Gastroesophageal sphincter (tissue), 4 donors: ENCODE data around the gene STX7. TPM values are rescaled to one million over a fixed set of nuclear protein-coding genes. Genes with fewer than 3 reads are reported as not detected.

ENCODE experiments used
- ATAC-seq: fragments of 150-250 bp; one replicate; pipeline ENCODE4 v1.9.1; 2016; ENCODE audit warnings: mild to moderate bottlenecking, moderate library complexity
- H3K27ac ChIP-seq, 4 donors: fragments of 200-600 bp; sonication (generic) in 3 of 4; 1 replicate in 3 of 4; 2 replicates in 1 of 4; pipeline ENCODE4 v1.5.1; 2016 to 2019
- H3K27me3 ChIP-seq: fragments of 200-600 bp; sonication (generic); one replicate; pipeline ENCODE4 v1.5.1; 2019
- H3K36me3 ChIP-seq, 2 donors: fragments of 200-600 bp; sonication (generic); one replicate each; pipeline ENCODE4 v1.5.1; 2019; ENCODE audit warnings: control low read depth in 1 of 2
- H3K4me1 ChIP-seq, 3 donors: fragments of 200-600 bp; sonication (generic); 1 replicate in 2 of 3; 2 replicates in 1 of 3; pipeline ENCODE4 v1.5.1; 2016 to 2019; ENCODE audit warnings: control low read depth in 2 of 3
- H3K4me3 ChIP-seq, 2 donors: fragments of 200-600 bp; sonication (generic); one replicate each; pipeline ENCODE4 v1.5.1; 2019; ENCODE audit warnings: mild to moderate bottlenecking in 1 of 2, moderate library complexity in 1 of 2
- H3K9me3 ChIP-seq, 3 donors: fragments of 200-600 bp; sonication (generic); one replicate each; pipeline ENCODE4 v1.5.1; 2017 to 2019; ENCODE audit warnings: control low read depth in 2 of 3
- EP300 ChIP-seq: sonication (generic); formaldehyde crosslinking; IDR thresholded peaks from one replicate; pipeline ENCODE4 v1.6.1; 2017; ENCODE audit warnings: antibody characterized with exemption, mild to moderate bottlenecking
- POLR2A ChIP-seq, 2 donors: fragments of 450-650 bp; IDR thresholded peaks; one replicate each; pipeline ENCODE4 v1.6.1; 2017; ENCODE audit warnings: antibody characterized with exemption in 2 of 2, mild to moderate bottlenecking in 2 of 2, moderate library complexity in 1 of 2
- POLR2AphosphoS5 ChIP-seq: sonication (generic); formaldehyde crosslinking; IDR thresholded peaks from one replicate; pipeline ENCODE4 v1.6.1; 2017; ENCODE audit warnings: antibody characterized with exemption
- WGBS, 2 donors: methylation state at CpG; one replicate each; pipeline ENCODE4 v1.1.5; 2018; ENCODE audit warnings: low coverage in 1 of 2; 5-methylcytosine and 5-hydroxymethylcytosine counted together
- small RNA-seq, 4 donors: library from RNA; depleted of rRNA; stranded (forward); fragments of <200 nt; gene quantifications; one replicate each; pipeline ENCODE3, GENCODE V24; 2016
- total RNA-seq, 4 donors: library from RNA; depleted of rRNA; stranded (reverse); fragments of >200 nt; gene quantifications; one replicate each; pipeline ENCODE4 v1.1.0, GENCODE V29; 2016
- TF ChIP-seq, protein P1 (sequence below), 4 experiments: fragments of 200-600 bp in 2 of 4; fragments of 450-650 bp in 2 of 4; sonication (generic) in 1 of 4; IDR thresholded peaks; one replicate each; pipeline ENCODE4 v1.5.1; 2017 to 2019; ENCODE audit warnings: antibody characterized with exemption in 4 of 4, mild to moderate bottlenecking in 2 of 4, moderate library complexity in 2 of 4

The STX7 gene
- total RNA-seq, 4 donors from 2014 or later: 59.5 to 102 (median 65.3) TPM

DNA sequence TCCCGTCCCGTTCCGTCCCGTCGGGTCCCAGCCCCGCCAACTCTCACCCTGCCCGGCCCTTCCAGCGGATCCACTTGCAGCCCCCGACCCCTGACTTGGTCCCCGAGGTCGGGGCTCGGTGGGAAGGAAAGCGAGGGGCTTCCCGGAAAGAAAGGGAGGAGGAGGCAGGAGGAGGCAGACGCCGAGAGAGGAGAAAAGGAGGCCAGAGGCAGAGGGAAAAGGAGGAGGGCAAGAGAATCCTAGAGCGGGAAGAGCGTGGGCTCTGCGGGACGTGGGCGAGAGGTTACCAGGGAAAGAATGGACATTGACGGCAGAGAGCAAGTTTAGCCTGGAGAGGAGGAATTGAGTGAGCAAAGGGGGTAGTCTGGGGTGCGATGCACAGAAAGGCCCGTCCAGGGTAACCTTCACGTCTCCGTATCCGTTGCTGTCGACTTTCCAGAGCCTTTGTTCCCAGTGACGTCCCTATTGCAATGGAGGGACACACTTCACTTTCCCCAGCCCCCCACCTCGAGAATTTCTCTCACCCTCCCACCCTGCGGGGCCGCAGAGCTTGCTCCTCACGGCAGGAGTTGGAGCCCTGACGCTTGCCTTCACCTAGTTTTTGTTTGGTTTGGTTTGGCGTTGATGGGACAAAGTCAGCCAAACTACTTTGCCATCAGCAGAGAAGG, 111.2 kb downstream of the STX7 start:
- Histone ChIP-seq H3K27ac (peak overlapping the region in 3 of 4 donors; percentile 66 to 85 (median 83)), H3K36me3 (no peaks in the 10 kb centered on the region), H3K9me3 (no peaks in the 10 kb centered on the region), H3K4me3 (peak overlapping the region; percentile 72 to 79), H3K27me3 (peaks cover 20% of the 10 kb centered on the region), H3K4me1 (peaks cover 0 to 42% (median 7%) of the 10 kb centered on the region in 3 donors)
- ATAC-seq: no peak
- TF ChIP-seq, protein P1, sequence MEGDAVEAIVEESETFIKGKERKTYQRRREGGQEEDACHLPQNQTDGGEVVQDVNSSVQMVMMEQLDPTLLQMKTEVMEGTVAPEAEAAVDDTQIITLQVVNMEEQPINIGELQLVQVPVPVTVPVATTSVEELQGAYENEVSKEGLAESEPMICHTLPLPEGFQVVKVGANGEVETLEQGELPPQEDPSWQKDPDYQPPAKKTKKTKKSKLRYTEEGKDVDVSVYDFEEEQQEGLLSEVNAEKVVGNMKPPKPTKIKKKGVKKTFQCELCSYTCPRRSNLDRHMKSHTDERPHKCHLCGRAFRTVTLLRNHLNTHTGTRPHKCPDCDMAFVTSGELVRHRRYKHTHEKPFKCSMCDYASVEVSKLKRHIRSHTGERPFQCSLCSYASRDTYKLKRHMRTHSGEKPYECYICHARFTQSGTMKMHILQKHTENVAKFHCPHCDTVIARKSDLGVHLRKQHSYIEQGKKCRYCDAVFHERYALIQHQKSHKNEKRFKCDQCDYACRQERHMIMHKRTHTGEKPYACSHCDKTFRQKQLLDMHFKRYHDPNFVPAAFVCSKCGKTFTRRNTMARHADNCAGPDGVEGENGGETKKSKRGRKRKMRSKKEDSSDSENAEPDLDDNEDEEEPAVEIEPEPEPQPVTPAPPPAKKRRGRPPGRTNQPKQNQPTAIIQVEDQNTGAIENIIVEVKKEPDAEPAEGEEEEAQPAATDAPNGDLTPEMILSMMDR (IDR thresholded peaks at IDR 0.05): no peak
- TF ChIP-seq POLR2AphosphoS5 (no peak), EP300 (no peak), POLR2A (IDR thresholded peaks at IDR 0.05) (no peak)
- WGBS, 2 donors: 9 to 13% methylated on average over 9 to 12 of the region's 35 CpGs

DNA sequence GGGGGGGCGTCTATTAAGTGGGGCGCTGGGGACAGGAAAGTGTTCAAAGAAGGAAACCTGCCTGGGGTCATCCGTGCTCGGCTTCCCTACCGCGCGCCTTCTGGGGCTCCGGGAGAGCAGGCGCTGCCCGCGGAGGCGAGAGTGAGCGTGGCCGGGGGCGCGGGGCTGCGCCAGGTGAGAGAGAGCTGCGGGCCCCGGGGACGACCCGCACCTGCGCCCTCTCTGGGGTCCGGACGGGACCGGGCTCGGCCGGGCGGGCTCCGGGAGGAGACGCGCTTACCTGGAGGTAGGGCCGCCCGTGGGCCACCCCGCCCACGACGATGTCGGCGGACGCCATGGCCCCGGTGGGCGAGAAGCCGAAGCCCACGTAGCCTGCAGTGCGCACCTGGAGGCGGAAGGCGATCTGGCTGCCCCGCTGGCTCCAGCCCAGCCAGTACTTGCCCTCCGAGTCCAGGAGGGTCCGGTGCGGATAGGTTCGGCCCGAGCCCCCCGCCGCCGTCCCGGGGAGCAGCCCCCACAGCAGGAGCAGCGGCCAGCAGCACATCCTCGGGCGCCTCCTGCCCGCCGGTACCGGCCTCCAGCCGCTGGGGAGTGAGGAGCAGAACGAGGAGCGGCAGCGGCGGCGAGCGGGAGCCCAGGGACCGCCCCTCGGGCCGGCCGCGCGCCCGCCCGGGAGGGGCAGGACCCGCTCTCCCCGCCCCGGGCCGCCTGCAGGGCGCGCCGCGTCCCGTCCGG, 111.9 kb downstream of the STX7 start, which contains the start of gene MOXD1:
Gene MOXD1, minus strand, starts transcription at position 593 of the 735 bp plus-strand sequence. Its CDS starts 49 bp downstream, at position 544.
- TF ChIP-seq POLR2A (IDR thresholded peaks at IDR 0.05) (peak; percentile 47 to 73), EP300 (no peak), POLR2AphosphoS5 (no peak)
- TF ChIP-seq, protein P1 (IDR thresholded peaks at IDR 0.05): peak in 2 of 4 experiments; percentile 37 to 43
- H3K27ac ChIP-seq: peak within 1 kb of the TSS; percentile 10 to 85 (median 74)

DNA sequence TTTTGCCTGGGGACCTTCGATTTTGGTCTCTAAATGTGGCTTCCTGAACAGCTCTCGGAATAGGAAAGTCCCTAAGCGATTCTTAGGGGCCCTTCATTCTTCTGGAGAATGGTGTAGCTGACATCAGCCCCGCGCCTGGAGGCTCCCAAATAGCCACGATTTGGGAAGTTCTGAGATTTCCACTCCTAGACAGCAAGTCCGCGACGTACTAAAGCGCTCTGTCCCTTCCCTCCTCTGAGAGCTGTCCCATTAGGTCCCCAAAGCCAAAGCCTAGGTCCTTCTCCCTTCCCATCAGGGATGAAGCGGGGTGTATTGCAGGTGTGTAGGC, 112.4 kb downstream of the STX7 start:
- 48 to 60% methylated on average over 1 to 5 of the region's 11 CpGs for WGBS, 2 donors
- Histone ChIP-seq H3K27me3 (peaks cover 20% of the 10 kb centered on the region), H3K27ac (peak overlapping the region in 3 of 4 donors; percentile 66 to 85 (median 83)), H3K4me3 (peak overlapping the region; percentile 72 to 79), H3K4me1 (peaks cover 0 to 35% (median 7%) of the 10 kb centered on the region in 3 donors), H3K9me3 (peaks cover 0 to 1% (median 0%) of the 10 kb centered on the region in 3 donors), H3K36me3 (no peaks in the 10 kb centered on the region)
- peak; percentile 26 for ATAC-seq
- TF ChIP-seq POLR2AphosphoS5 (no peak), POLR2A (IDR thresholded peaks at IDR 0.05) (no peak), EP300 (no peak)
- TF ChIP-seq, protein P1 (IDR thresholded peaks at IDR 0.05): no peak

More for the DNA sequence above, 111.9 kb downstream of the STX7 start, which contains the start of gene MOXD1:
- H3K36me3 ChIP-seq: no peaks in the 10 kb centered on the region
- WGBS, 2 donors: 0% methylated on average over 1 of the region's 87 CpGs; no CpG with 5 or more reads in 1 of the 2 donors
- H3K27me3 ChIP-seq: peaks cover 20% of the 10 kb centered on the region
- peaks cover 0 to 40% (median 7%) of the 10 kb centered on the region in 3 donors for H3K4me1 ChIP-seq
- H3K9me3 ChIP-seq: no peaks in the 10 kb centered on the region
- ATAC-seq: peak; percentile 91
- peak within 1 kb of the TSS; percentile 72 to 79 for H3K4me3 ChIP-seq

DNA sequence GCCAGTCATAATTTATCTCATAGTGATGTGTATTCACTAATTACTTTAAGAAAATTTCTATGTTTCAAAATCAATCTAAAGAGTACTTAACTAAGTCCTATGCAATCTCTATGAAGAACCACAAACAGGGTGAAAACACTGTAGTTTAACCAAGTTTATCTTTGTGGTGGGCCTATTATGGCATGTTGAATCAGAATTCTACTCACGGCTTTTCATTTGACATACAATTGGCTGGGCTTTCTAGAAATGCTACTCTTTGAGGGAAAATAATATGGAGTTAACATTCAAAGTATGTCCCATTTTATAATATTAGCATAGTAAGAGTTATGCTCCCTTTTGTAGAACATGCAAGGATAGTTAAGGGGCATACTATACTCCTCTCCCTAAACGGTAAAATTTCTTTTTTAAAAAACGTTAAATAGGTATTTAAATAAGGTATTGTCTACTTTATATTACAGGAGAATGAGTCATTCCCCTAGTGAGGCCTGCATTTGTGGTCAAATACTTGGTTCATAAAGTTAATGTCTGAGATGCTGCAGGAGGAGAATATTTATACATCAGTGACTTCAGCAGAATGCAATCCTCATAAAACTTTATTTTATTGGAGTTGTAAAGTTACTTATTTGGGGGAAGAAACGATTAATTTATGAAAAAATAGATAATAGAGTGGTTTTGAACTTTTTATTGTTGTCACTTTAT, 113.4 kb downstream of the STX7 start:
- WGBS, 2 donors: 62 to 69% methylated on average over 4 of the region's 4 CpGs
- no peaks in the 10 kb centered on the region for H3K36me3 ChIP-seq
- no peak for ATAC-seq
- peak overlapping the region in 2 of 4 donors; percentile 83 to 85 for H3K27ac ChIP-seq
- H3K9me3 ChIP-seq: peaks cover 0 to 11% (median 0%) of the 10 kb centered on the region in 3 donors
- TF ChIP-seq POLR2AphosphoS5 (no peak), EP300 (no peak), POLR2A (IDR thresholded peaks at IDR 0.05) (no peak)
- TF ChIP-seq, protein P1 (IDR thresholded peaks at IDR 0.05): no peak
- H3K27me3 ChIP-seq: peaks cover 20% of the 10 kb centered on the region
- H3K4me1 ChIP-seq: peaks cover 0 to 26% (median 7%) of the 10 kb centered on the region in 3 donors
- peak overlapping the region in 1 of 2 donors; percentile 79 for H3K4me3 ChIP-seq

Small RNAs within 50 kb of the gene (small RNA-seq; reads per million reads assigned to genes)
- gene TAAR7P: 0 reads per million in 4 donors

Other genes starting within 250 kb of the STX7 start
- 10 to 100 TPM; 20.3 to 37.3 (median 33.2) TPM for gene MOXD1, start 111.6 kb downstream of the STX7 start, total RNA-seq
- not detected for gene TAAR9, start 25.2 kb upstream of the STX7 start, total RNA-seq
- not detected for gene TAAR8, start 39.6 kb upstream of the STX7 start, total RNA-seq
- gene TAAR6, start 57.2 kb upstream of the STX7 start, total RNA-seq: not detected
- not detected for gene TAAR5, start 76.6 kb upstream of the STX7 start, total RNA-seq
- gene TAAR2, start 111.2 kb upstream of the STX7 start, total RNA-seq: not detected
- gene TAAR1, start 146.1 kb upstream of the STX7 start, total RNA-seq: not detected
- 1 to 10 TPM in 2 of 4 donors, under 1 TPM in 1, not detected in 1; 0.15 to 3.9 (median 2.2) TPM for gene VNN1, start 200.9 kb upstream of the STX7 start, total RNA-seq
- gene VNN2, start 244.8 kb upstream of the STX7 start, total RNA-seq: 1 to 10 TPM in 3 of 4 donors, under 1 TPM in 1; 0.31 to 3.8 (median 2.3) TPM